ENCODE measurements around the gene ZNF507. TPM values are rescaled to one million over a fixed set of nuclear protein-coding genes. Genes with fewer than 3 reads are reported as not detected.
A peak's percentile ranks its signal among the peaks of the same experiment; 100 is the strongest.

ZNF507 gene
- total and polyA plus RNA-seq, 7 donors = 4.7 to 25.0 (median 23.2) TPM

DNA sequence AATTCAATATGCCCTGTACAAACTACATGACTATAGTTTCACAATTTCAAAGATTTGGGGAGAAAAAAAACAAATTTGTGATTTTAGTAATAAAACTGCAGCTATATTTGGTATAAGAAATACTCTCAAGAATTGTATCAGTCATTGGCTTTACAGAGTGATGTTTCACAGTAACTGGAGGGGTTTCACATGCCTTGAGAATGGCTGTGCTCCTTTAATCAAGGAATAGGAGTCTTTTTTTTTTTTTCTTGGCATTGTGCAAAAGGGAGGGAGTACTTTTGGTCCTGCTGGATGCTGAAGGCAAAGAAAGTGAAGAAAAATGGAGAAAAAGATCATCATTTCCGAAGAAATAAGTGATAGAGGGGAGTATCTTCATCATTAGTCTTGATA is 6.8 kb downstream of the ZNF507 start:
- Histone ChIP-seq H3K36me3 (ENCODE audit: insufficient read depth in 1 of 2, low read depth in 1 of 2) (peaks cover 5 to 81% of the 10 kb centered on the region in 2 donors), H3K4me3 (no peak overlapping the region), H3K4me1 (peaks cover 46% of the 10 kb centered on the region), H3K27ac (peak overlapping the region; percentile 81), H3K27me3 (ENCODE audit: insufficient read depth in 3 of 3, low read length in 2 of 3) (no peaks in the 10 kb centered on the region), H3K9me3 (no peaks in the 10 kb centered on the region)
- intact Hi-C loops (cut with DNase I) = loop anchor here in 1 of 2 donors (10.0 kb wide), 1 partner anchor 333 kb away; no protein-coding TSS in a partner anchor
- DNase-seq (no peak), ATAC-seq (no peak)
- 95 to 100% (median 100%) methylated on average over 1 of the region's 1 CpG for WGBS, 3 donors
- TF ChIP-seq, protein P1, sequence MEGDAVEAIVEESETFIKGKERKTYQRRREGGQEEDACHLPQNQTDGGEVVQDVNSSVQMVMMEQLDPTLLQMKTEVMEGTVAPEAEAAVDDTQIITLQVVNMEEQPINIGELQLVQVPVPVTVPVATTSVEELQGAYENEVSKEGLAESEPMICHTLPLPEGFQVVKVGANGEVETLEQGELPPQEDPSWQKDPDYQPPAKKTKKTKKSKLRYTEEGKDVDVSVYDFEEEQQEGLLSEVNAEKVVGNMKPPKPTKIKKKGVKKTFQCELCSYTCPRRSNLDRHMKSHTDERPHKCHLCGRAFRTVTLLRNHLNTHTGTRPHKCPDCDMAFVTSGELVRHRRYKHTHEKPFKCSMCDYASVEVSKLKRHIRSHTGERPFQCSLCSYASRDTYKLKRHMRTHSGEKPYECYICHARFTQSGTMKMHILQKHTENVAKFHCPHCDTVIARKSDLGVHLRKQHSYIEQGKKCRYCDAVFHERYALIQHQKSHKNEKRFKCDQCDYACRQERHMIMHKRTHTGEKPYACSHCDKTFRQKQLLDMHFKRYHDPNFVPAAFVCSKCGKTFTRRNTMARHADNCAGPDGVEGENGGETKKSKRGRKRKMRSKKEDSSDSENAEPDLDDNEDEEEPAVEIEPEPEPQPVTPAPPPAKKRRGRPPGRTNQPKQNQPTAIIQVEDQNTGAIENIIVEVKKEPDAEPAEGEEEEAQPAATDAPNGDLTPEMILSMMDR (IDR thresholded peaks at IDR 0.05) = no peak

DNA sequence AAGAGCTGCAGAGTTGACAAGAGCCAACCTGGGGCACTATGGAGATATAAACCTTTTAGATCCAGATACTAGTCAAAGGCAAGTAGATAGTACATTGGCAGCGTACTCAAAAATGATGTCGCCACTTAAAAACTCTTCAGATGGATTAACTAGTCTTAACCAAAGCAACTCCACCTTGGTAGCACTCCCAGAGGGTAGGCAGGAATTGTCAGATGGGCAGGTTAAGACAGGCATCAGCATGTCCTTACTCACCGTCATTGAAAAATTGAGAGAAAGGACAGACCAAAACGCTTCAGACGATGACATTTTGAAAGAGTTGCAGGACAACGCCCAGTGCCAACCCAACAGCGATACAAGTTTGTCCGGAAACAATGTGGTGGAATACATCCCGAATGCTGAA is 8.9 kb downstream of the ZNF507 start:
- Histone ChIP-seq H3K27ac (no peak overlapping the region), H3K36me3 (ENCODE audit: insufficient read depth in 1 of 2, low read depth in 1 of 2) (peaks cover 9 to 81% of the 10 kb centered on the region in 2 donors), H3K9me3 (no peaks in the 10 kb centered on the region), H3K4me3 (no peak overlapping the region), H3K4me1 (peaks cover 27% of the 10 kb centered on the region), H3K27me3 (ENCODE audit: insufficient read depth in 3 of 3, low read length in 2 of 3) (no peaks in the 10 kb centered on the region)
- ATAC-seq = no peak
- TF ChIP-seq, protein P1 (IDR thresholded peaks at IDR 0.05) = no peak
- WGBS, 3 donors = 96 to 98% (median 97%) methylated on average over 9 of the region's 9 CpGs
- intact Hi-C loops (cut with DNase I) = loop anchor here in 1 of 2 donors (10.0 kb wide), 1 partner anchor 330 kb away; no protein-coding TSS in a partner anchor
- DNase-seq = no peak

DNA sequence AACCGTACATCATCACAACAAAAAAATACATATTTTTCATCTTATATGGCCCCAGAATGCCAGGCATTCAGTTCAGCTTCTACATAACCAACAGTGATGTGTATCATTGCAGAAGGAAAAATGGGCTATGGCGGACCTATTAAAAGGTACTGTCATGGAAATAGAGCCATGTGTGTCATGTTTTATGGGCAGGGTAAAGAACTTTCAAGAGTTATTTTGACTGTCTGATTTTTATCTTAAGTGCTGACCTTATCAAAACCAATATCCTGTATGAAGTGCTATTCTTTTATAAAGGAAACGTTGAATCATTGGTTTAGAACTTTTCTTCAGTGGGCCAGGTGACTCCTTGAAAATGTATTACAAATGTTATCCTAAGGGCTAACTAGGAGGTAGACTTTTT is 9.9 kb downstream of the ZNF507 start:
- intact Hi-C loops (cut with DNase I) = loop anchor here in 1 of 2 donors (10.0 kb wide), 1 partner anchor 329 kb away; no protein-coding TSS in a partner anchor
- peaks cover 11 to 81% of the 10 kb centered on the region in 2 donors for H3K36me3 ChIP-seq (ENCODE audit: insufficient read depth in 1 of 2, low read depth in 1 of 2)

DNA sequence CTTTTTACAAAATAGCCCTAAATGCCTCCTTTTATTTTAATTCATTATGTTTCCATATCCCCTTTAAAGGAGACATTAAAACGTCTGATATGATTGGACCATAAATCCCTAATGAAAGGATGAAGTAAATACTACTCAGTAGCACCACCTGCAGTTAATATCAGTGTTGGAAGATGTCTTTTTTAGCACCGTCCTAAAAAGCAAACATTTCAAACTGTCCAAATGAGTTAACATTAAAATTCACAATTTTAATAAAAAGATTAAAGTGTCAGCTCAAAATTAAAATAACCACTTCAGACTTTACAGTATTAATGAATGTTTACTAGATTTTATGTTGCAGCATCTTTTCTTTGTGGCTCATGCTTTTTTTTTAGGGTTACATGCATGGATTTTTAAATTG is 12.3 kb downstream of the ZNF507 start:
- TF ChIP-seq, protein P1 (IDR thresholded peaks at IDR 0.05) = peak; percentile 12

More for the DNA sequence above, 9.9 kb downstream of the ZNF507 start:
- H3K27ac ChIP-seq = no peak overlapping the region
- no peaks in the 10 kb centered on the region for H3K27me3 ChIP-seq (ENCODE audit: insufficient read depth in 3 of 3, low read length in 2 of 3)
- ATAC-seq = no peak
- TF ChIP-seq, protein P1 (IDR thresholded peaks at IDR 0.05) = no peak
- no peaks in the 10 kb centered on the region for H3K9me3 ChIP-seq
- H3K4me3 ChIP-seq = no peak overlapping the region
- WGBS, 3 donors = 95 to 96% (median 96%) methylated on average over 3 of the region's 3 CpGs
- DNase-seq = no peak
- H3K4me1 ChIP-seq = peaks cover 21% of the 10 kb centered on the region

DNA sequence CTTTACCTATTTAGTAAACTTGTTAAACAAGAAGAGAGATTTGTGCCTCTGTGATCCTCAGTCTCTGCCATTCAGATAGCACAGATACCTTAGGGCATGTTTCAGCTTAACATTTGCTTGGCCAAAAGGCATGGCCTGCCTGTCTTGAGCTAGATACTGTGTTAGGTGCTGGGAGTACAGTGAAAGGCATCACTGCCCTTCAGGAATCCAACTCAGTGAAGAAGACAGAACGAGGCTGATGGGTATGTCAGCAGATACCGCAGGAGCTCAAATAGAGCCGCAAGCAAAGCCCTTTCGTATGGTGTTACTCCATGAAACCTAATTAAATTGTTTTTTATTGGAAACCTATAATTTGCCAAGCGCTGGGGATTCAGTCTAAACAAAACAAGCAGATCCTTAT is 12.9 kb downstream of the ZNF507 start:
- intact Hi-C loops (cut with DNase I) = loop anchor here in 1 of 2 donors (10.0 kb wide), 1 partner anchor 326 kb away; no protein-coding TSS in a partner anchor
- WGBS, 3 donors = 93 to 95% (median 95%) methylated on average over 5 of the region's 5 CpGs

More for the DNA sequence above, 12.3 kb downstream of the ZNF507 start:
- Histone ChIP-seq H3K27ac (no peak overlapping the region), H3K4me3 (no peak overlapping the region), H3K36me3 (ENCODE audit: insufficient read depth in 1 of 2, low read depth in 1 of 2) (peaks cover 14 to 97% of the 10 kb centered on the region in 2 donors), H3K4me1 (peaks cover under 1% of the 10 kb centered on the region), H3K9me3 (no peaks in the 10 kb centered on the region), H3K27me3 (ENCODE audit: insufficient read depth in 3 of 3, low read length in 2 of 3) (no peaks in the 10 kb centered on the region)
- DNase-seq (no peak), ATAC-seq (no peak)
- 16 to 19% (median 18%) methylated on average over 2 of the region's 2 CpGs for WGBS, 3 donors
- intact Hi-C loops (cut with DNase I) = loop anchor here in 1 of 2 donors (10.0 kb wide), 1 partner anchor 327 kb away; no protein-coding TSS in a partner anchor

More for the DNA sequence above, 12.9 kb downstream of the ZNF507 start:
- H3K36me3 ChIP-seq (ENCODE audit: insufficient read depth in 1 of 2, low read depth in 1 of 2) = peaks cover 20 to 97% of the 10 kb centered on the region in 2 donors
- H3K9me3 ChIP-seq = no peaks in the 10 kb centered on the region
- peaks cover 7% of the 10 kb centered on the region for H3K4me1 ChIP-seq
- DNase-seq (no peak), ATAC-seq (no peak)
- TF ChIP-seq, protein P1 (IDR thresholded peaks at IDR 0.05) = no peak
- H3K4me3 ChIP-seq = no peak overlapping the region
- no peaks in the 10 kb centered on the region for H3K27me3 ChIP-seq (ENCODE audit: insufficient read depth in 3 of 3, low read length in 2 of 3)
- no peak overlapping the region for H3K27ac ChIP-seq
